OCI-LY7 (cell line): ENCODE measurements around the gene C1orf159. TPM values are rescaled to one million over a fixed set of nuclear protein-coding genes. Genes with fewer than 3 reads are reported as not detected.

ENCODE experiments used
- BruUV-seq: library from RNA; stranded (reverse); fragments of 400-500 nt; replicated peaks from 2 replicates; lab custom pipeline; 2021; lab: Mats Ljungman, UMichigan
- CTCF ChIA-PET: fragments of 300-600 bp; sonication (Branson Sonifier 250); formaldehyde crosslinking; loops from one replicate; lab custom pipeline; 2022; ENCODE audit warnings: antibody characterized with exemption; ENCODE audit not compliant: unreplicated experiment; lab: Charles Lee
- POLR2A ChIA-PET: fragments of 300-600 bp; sonication (Branson Sonifier 250); formaldehyde crosslinking; loops from one replicate; lab custom pipeline; 2022; ENCODE audit warnings: antibody characterized with exemption; lab: Charles Lee
- DNase-seq: peaks from one replicate; pipeline ENCODE4 v3.0.0-alpha.2; 2015; ENCODE audit warnings: low spot score
- H2AFZ ChIP-seq: fragments of 200-600 bp; sonication (generic), shearing (Covaris generic); 2 replicates; pipeline ENCODE4 v1.6.1; 2014; ENCODE audit warnings: mild to moderate bottlenecking, antibody characterized with exemption, low read length, moderate library complexity
- H3K27ac ChIP-seq: fragments of 200-600 bp; sonication (generic); 2 replicates; pipeline ENCODE4 v1.5.1; 2014; ENCODE audit warnings: mixed run types, low read depth, mild to moderate bottlenecking, moderate library complexity, low read length, inconsistent platforms; ENCODE audit not compliant: poor library complexity, severe bottlenecking
- H3K36me3 ChIP-seq: fragments of 200-600 bp; sonication (generic); 2 replicates; pipeline ENCODE4 v1.6.1; 2014; ENCODE audit warnings: mild to moderate bottlenecking, antibody characterized with exemption, low read length, moderate library complexity, mixed read lengths; ENCODE audit not compliant: insufficient read depth
- H3K4me1 ChIP-seq: fragments of 200-600 bp; sonication (generic); 2 replicates; pipeline ENCODE4 v1.5.1; 2014; ENCODE audit warnings: mild to moderate bottlenecking, low read length; ENCODE audit not compliant: insufficient read depth, poor library complexity, severe bottlenecking
- H3K4me2 ChIP-seq: fragments of 200-600 bp; sonication (generic); 2 replicates; pipeline ENCODE4 v1.6.1; 2014; ENCODE audit warnings: mild to moderate bottlenecking, low read length
- H3K4me3 ChIP-seq: fragments of 200-600 bp; sonication (generic); 2 replicates; pipeline ENCODE4 v1.5.1; 2014; ENCODE audit warnings: mild to moderate bottlenecking, low read depth, low read length; ENCODE audit not compliant: poor library complexity, severe bottlenecking
- H3K79me2 ChIP-seq: fragments of 200-600 bp; sonication (generic); 2 replicates; pipeline ENCODE4 v1.6.1; 2016; ENCODE audit warnings: low read depth, mild to moderate bottlenecking, low read length, moderate library complexity, mixed read lengths; ENCODE audit not compliant: insufficient read depth
- H3K9me2 ChIP-seq: fragments of 200-600 bp; sonication (generic); 2 replicates; pipeline ENCODE4 v1.6.1; 2016; ENCODE audit warnings: mild to moderate bottlenecking, low read length, mixed read lengths; ENCODE audit not compliant: insufficient read depth
- H3K9me3 ChIP-seq: fragments of 200-600 bp; sonication (generic); 2 replicates; pipeline ENCODE4 v1.6.1; 2014; ENCODE audit warnings: mild to moderate bottlenecking, mixed run types, low read length, mixed read lengths
- H4K20me1 ChIP-seq: fragments of 200-600 bp; sonication (generic); 2 replicates; pipeline ENCODE4 v1.6.1; 2014; ENCODE audit warnings: mild to moderate bottlenecking, antibody characterized with exemption, low read length, moderate library complexity, mixed read lengths; ENCODE audit not compliant: insufficient read depth
- CTCF ChIP-seq: fragments of 200-600 bp; sonication (generic); conservative IDR thresholded peaks from 2 replicates; pipeline ENCODE4 v1.5.1; 2014; ENCODE audit warnings: mild to moderate bottlenecking, antibody characterized with exemption, low read length, moderate library complexity, mixed read lengths
- EZH2phosphoT487 ChIP-seq: fragments of 200-600 bp; sonication (generic); IDR thresholded peaks from 2 replicates; pipeline ENCODE4 v1.6.1; 2018; ENCODE audit warnings: low read depth, borderline replicate concordance, mild to moderate bottlenecking, mixed run types, antibody characterized with exemption, low read length, moderate library complexity, mixed read lengths
- intact Hi-C: fragments of 100-400 bp; cut with micrococcal nuclease; formaldehyde crosslinking; loops from one replicate; pipeline ENCODE4 v1.10.0; 2022; ENCODE audit not compliant: unreplicated experiment
- total RNA-seq, 2 experiments: library from RNA; depleted of rRNA in 1 of 2; stranded (reverse); fragments of >200 nt in 1 of 2; shearing (Covaris generic) in 1 of 2; gene quantifications; 2 replicates each; pipeline ENCODE4 v1.2.3, GENCODE V29; 2014 to 2022

Gene C1orf159
- total RNA-seq, 2 experiments from 2014 or later: 24.5 to 27.6 TPM

DNA sequence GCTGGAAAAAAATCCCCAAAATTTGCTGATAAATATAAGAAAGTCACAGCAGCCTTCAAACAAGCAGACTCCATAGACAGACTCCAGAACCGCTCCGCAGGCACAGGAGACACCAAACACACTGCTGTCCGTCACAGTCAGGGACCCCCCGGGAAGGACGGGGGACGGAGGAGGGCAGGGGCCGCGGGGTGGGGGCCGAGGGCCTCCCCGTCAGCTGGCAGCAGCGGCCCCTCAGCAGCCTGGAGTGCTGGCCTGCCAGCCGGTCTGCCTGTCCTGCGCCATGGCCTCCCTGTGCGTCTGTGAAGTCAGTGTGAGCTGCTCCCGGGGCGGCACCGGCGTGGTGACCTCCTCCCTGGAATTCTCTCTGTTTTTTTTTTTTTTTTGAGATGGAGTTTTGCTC lies 10.1 kb upstream of the C1orf159 start:
- ChIA-PET POLR2A (interaction anchor here (0.7 kb wide), 2 partner anchors 129 to 1512 kb away, joined by 3 to 4 read pairs; no protein-coding TSS in a partner anchor), CTCF (no interaction called here)
- DNase-seq: no peak
- no peak overlapping the region for H3K4me3 ChIP-seq
- BruUV-seq: no TSS peak
- no peaks in the 10 kb centered on the region for H3K36me3 ChIP-seq
- H3K9me3 ChIP-seq: no peaks in the 10 kb centered on the region
- no peaks in the 10 kb centered on the region for H4K20me1 ChIP-seq
- H3K79me2 ChIP-seq: no peaks in the 10 kb centered on the region
- H3K4me1 ChIP-seq: no peaks in the 10 kb centered on the region
- no peak overlapping the region for H3K27ac ChIP-seq
- no peak overlapping the region for H2AFZ ChIP-seq
- intact Hi-C loops: no loop called here
- TF ChIP-seq EZH2phosphoT487 (no peak), CTCF (no peak)
- H3K9me2 ChIP-seq: no peaks in the 10 kb centered on the region
- H3K4me2 ChIP-seq: no peak overlapping the region

GRCh38 chr1:1124786-1125642 lies 9.1 kb upstream of the C1orf159 start:
- H3K27ac ChIP-seq: no peak overlapping the region
- no peak overlapping the region for H3K4me2 ChIP-seq
- H2AFZ ChIP-seq: no peak overlapping the region
- CTCF ChIA-PET: no interaction called here
- no peaks in the 10 kb centered on the region for H3K9me3 ChIP-seq
- no peak overlapping the region for H3K4me3 ChIP-seq
- H3K36me3 ChIP-seq: no peaks in the 10 kb centered on the region
- no peaks in the 10 kb centered on the region for H3K9me2 ChIP-seq
- POLR2A ChIA-PET: no interaction called here
- no peak for DNase-seq
- TF ChIP-seq CTCF: no peak
- TF ChIP-seq EZH2phosphoT487: no peak
- no peaks in the 10 kb centered on the region for H3K79me2 ChIP-seq
- no peaks in the 10 kb centered on the region for H4K20me1 ChIP-seq
- intact Hi-C loops: no loop called here
- BruUV-seq: no TSS peak
- H3K4me1 ChIP-seq: no peaks in the 10 kb centered on the region

DNA sequence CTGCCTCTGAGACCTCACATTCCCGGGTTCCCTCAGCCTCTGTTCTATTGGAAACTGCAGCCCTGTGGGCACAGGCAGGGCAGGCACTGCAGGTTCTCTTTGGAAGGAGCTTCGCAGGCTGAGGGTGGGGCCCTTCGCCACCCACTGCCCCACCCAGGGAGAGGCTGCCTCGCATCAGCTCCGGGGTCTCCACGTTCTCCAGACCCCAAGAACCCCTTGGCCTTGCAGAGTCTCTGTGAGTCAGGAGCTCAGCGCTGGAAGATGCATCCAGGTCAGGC lies 8.6 kb upstream of the C1orf159 start:
- Histone ChIP-seq H4K20me1 (no peaks in the 10 kb centered on the region), H3K79me2 (no peaks in the 10 kb centered on the region), H3K4me2 (no peak overlapping the region), H3K4me1 (no peaks in the 10 kb centered on the region), H2AFZ (no peak overlapping the region), H3K27ac (no peak overlapping the region), H3K36me3 (no peaks in the 10 kb centered on the region), H3K4me3 (no peak overlapping the region), H3K9me2 (no peaks in the 10 kb centered on the region), H3K9me3 (no peaks in the 10 kb centered on the region)
- DNase-seq: no peak
- TF ChIP-seq CTCF: no peak
- no peak for TF ChIP-seq EZH2phosphoT487
- CTCF ChIA-PET: no interaction called here
- intact Hi-C loops: no loop called here
- no TSS peak for BruUV-seq
- POLR2A ChIA-PET: no interaction called here
